SK-N-SH (cell line): ENCODE data around the gene IFI6. TPM values are rescaled to one million over a fixed set of nuclear protein-coding genes. Genes with fewer than 3 reads are reported as not detected.
A peak's percentile ranks its signal among the peaks of the same experiment; 100 is the strongest.

Experiments
- CTCF ChIA-PET: fragments of 300-600, 350-600 bp; formaldehyde crosslinking; extraction: SDS; loops from one replicate; lab custom pipeline; 2021; lab: Yijun Ruan, JAX
- POLR2A ChIA-PET: fragments of 350-600 bp; sonication (Branson Sonifier 250); formaldehyde crosslinking; extraction: SDS; loops from one replicate; lab custom pipeline; 2020; ENCODE audit warnings: antibody characterized with exemption, inconsistent platforms; lab: Yijun Ruan, JAX
- DNase-seq: peaks from one replicate; pipeline ENCODE4 v3.0.0; 2012
- H2AFZ ChIP-seq: fragments of 200-600 bp; sonication (generic); 2 replicates; pipeline ENCODE4 v1.8.1; 2016; ENCODE audit warnings: antibody characterized with exemption, mild to moderate bottlenecking, low read depth
- H3F3A ChIP-seq: fragments of 200-600 bp; sonication (generic); replicated peaks from 2 replicates; pipeline ENCODE3; 2016; ENCODE audit warnings: antibody characterized with exemption, mild to moderate bottlenecking; ENCODE audit not compliant: insufficient read depth
- H3K27ac ChIP-seq, 2 experiments: fragments of 200-500 bp in 1 of 2; fragments of 200-600 bp in 1 of 2; sonication (Bioruptor generic) in 1 of 2; sonication (generic), shearing (Covaris generic) in 1 of 2; 2 replicates each; pipeline versions ENCODE4 v1.5.1 to v1.6.1; 2014 to 2016; ENCODE audit warnings: low read depth in 2 of 2, inconsistent platforms in 1 of 2, low read length in 1 of 2, mild to moderate bottlenecking in 1 of 2, mixed read lengths in 1 of 2
- H3K27me3 ChIP-seq: fragments of 200-600 bp; sonication (generic), shearing (Covaris generic); 2 replicates; pipeline ENCODE4 v1.6.1; 2016; ENCODE audit warnings: mixed run types; ENCODE audit not compliant: insufficient read depth
- H3K36me3 ChIP-seq, 2 experiments: fragments of 200-500 bp in 1 of 2; fragments of 200-600 bp in 1 of 2; sonication (Bioruptor generic) in 1 of 2; sonication (generic) in 1 of 2; replicated peaks in 1 of 2; 2 replicates each; pipeline versions ENCODE3 to v1.5.1; 2014 to 2016; ENCODE audit warnings: low read length in 1 of 2, mild to moderate bottlenecking in 1 of 2; ENCODE audit not compliant: insufficient read depth in 2 of 2, control insufficient read depth in 1 of 2
- H3K4me1 ChIP-seq, 2 experiments: fragments of 200-500 bp in 1 of 2; fragments of 200-600 bp in 1 of 2; sonication (Bioruptor generic) in 1 of 2; sonication (generic), shearing (Covaris generic) in 1 of 2; 2 replicates each; pipeline versions ENCODE4 v1.5.1 to v1.6.1; 2014 to 2016; ENCODE audit warnings: low read depth in 1 of 2, low read length in 1 of 2, mixed run types in 1 of 2; ENCODE audit not compliant: insufficient read depth in 2 of 2, control insufficient read depth in 1 of 2
- H3K4me2 ChIP-seq: fragments of 200-600 bp; sonication (generic), shearing (Covaris generic); 2 replicates; pipeline ENCODE4 v1.6.1; 2017; ENCODE audit warnings: mixed run types
- H3K4me3 ChIP-seq, 2 experiments: fragments of 200-500 bp in 1 of 2; fragments of 200-600 bp in 1 of 2; sonication (Bioruptor generic) in 1 of 2; sonication (generic), shearing (Covaris generic) in 1 of 2; 2 replicates each; pipeline versions ENCODE4 v1.5.1 to v1.8.1; 2014 to 2016; ENCODE audit warnings: low read depth in 2 of 2, inconsistent platforms in 1 of 2, low read length in 1 of 2, mild to moderate bottlenecking in 1 of 2, mixed read lengths in 1 of 2, moderate library complexity in 1 of 2
- H3K79me2 ChIP-seq: fragments of 200-600 bp; sonication (generic); 2 replicates; pipeline ENCODE4 v1.8.1; 2017; ENCODE audit warnings: mild to moderate bottlenecking; ENCODE audit not compliant: insufficient read depth
- H3K9ac ChIP-seq: fragments of 200-600 bp; sonication (generic); 2 replicates; pipeline ENCODE4 v1.6.1; 2017; ENCODE audit warnings: mixed run types
- H3K9me2 ChIP-seq: fragments of 200-600 bp; sonication (generic); 2 replicates; pipeline ENCODE4 v1.6.1; 2017; ENCODE audit warnings: mixed run types
- H3K9me3 ChIP-seq: fragments of 200-600 bp; sonication (generic); 2 replicates; pipeline ENCODE4 v1.6.1; 2017; ENCODE audit warnings: mixed run types, mild to moderate bottlenecking, moderate library complexity
- H4K20me1 ChIP-seq: fragments of 200-600 bp; sonication (generic); 2 replicates; pipeline ENCODE4 v1.6.1; 2017; ENCODE audit warnings: mild to moderate bottlenecking, mixed run types; ENCODE audit not compliant: insufficient read depth
- CHD2 ChIP-seq: fragments of 150-350 bp; IDR thresholded peaks from 2 replicates; pipeline ENCODE4 v1.6.1; 2018; ENCODE audit warnings: low read length; ENCODE audit not compliant: partially characterized antibody
- IRF3 ChIP-seq: fragments of 150-350 bp; IDR thresholded peaks from 2 replicates; pipeline ENCODE4 v1.6.1; 2016; ENCODE audit warnings: mild to moderate bottlenecking, low read depth, low read length
- JUND ChIP-seq: IDR thresholded peaks from 2 replicates; pipeline ENCODE4 v1.4.0; 2012
- NFIC ChIP-seq: IDR thresholded peaks from 2 replicates; pipeline ENCODE4 v1.4.0; 2012; ENCODE audit warnings: borderline replicate concordance
- RAD21 ChIP-seq: IDR thresholded peaks from 2 replicates; pipeline ENCODE4 v1.6.1; 2012; ENCODE audit warnings: mild to moderate bottlenecking, low read length
- RCOR1 ChIP-seq: fragments of 150-350 bp; IDR thresholded peaks from 2 replicates; pipeline ENCODE4 v1.6.1; 2017; ENCODE audit warnings: antibody characterized with exemption, low read length
- SIN3A ChIP-seq: IDR thresholded peaks from 2 replicates; pipeline ENCODE4 v1.6.1; 2012; ENCODE audit warnings: low read depth, mild to moderate bottlenecking, low read length, moderate library complexity, borderline replicate concordance
- TAF1 ChIP-seq: IDR thresholded peaks from 2 replicates; pipeline ENCODE4 v1.6.1; 2012; ENCODE audit warnings: low read depth, mild to moderate bottlenecking, low read length, moderate library complexity, borderline replicate concordance
- USF1 ChIP-seq: IDR thresholded peaks from 2 replicates; pipeline ENCODE4 v1.4.0; 2012; ENCODE audit warnings: low read depth, borderline replicate concordance
- WGBS: methylation state at CpG from one replicate; pipeline ENCODE4 v1.1.6; 2017; ENCODE audit warnings: low lambda C conversion rate; 5-methylcytosine and 5-hydroxymethylcytosine counted together
- polyA plus RNA-seq, 3 experiments: library from polyadenylated mRNA; depleted of rRNA; stranded (reverse); fragments of >200 nt; gene quantifications; 2 replicates each; pipeline ENCODE4 v1.2.3, GENCODE V29; 2012
- TF ChIP-seq, protein P1 (sequence below): IDR thresholded peaks from 2 replicates; pipeline ENCODE4 v1.4.0; 2012; ENCODE audit warnings: low read depth

IFI6 gene
- polyA plus RNA-seq, 1 of the 3 experiments (the other 2 are of a cell fraction), result 35.6 TPM

- Histone ChIP-seq H3K79me2 (no peaks in the 10 kb centered on the region), H4K20me1 (no peaks in the 10 kb centered on the region)
- no peak for TF ChIP-seq TAF1
- 0 out of 2 replicates have a peak, but pooled peaks have one; percentile 21 for TF ChIP-seq JUND
- no peak for TF ChIP-seq CHD2
- peak; percentile 13; the same call in 1 of the 2 replicates for TF ChIP-seq NFIC
- peak; percentile 4; the same call in 1 of the 2 replicates for TF ChIP-seq USF1
- TF ChIP-seq, protein P1, sequence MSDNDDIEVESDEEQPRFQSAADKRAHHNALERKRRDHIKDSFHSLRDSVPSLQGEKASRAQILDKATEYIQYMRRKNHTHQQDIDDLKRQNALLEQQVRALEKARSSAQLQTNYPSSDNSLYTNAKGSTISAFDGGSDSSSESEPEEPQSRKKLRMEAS, result peak; percentile 46; the same call in 1 of the 2 replicates
- TF ChIP-seq, all 33 proteins: peak for 4
- H2AFZ ChIP-seq, result no peak overlapping the region
- no peaks in the 10 kb centered on the region for H3K27me3 ChIP-seq
- CTCF ChIA-PET, result interaction anchor here (0.6 to 2.7 kb wide), 4 partner anchors 8 to 293 kb away, joined by 3 to 10 read pairs (median 4); no protein-coding TSS in a partner anchor
- H3K4me3 ChIP-seq, result no peak overlapping the region
- POLR2A ChIA-PET, result no interaction called here
- WGBS, result 64% methylated on average over 7 of the region's 7 CpGs
- no peaks in the 10 kb centered on the region for H3K36me3 ChIP-seq
- no peak overlapping the region for H3K4me2 ChIP-seq
- peaks cover 7% of the 10 kb centered on the region in 2 experiments; a peak in 2 of 4 replicates for H3K4me1 ChIP-seq
- no peaks in the 10 kb centered on the region for H3K9me3 ChIP-seq
- no peak for DNase-seq
- H3K9ac ChIP-seq, result no peak overlapping the region
- no peak overlapping the region for H3K27ac ChIP-seq
- peaks cover 6% of the 10 kb centered on the region for H3F3A ChIP-seq
- no peaks in the 10 kb centered on the region for H3K9me2 ChIP-seq
Observed at GRCh38 chr1:27650539-27651175, 21.3 kb downstream of the IFI6 start.

GRCh38 chr1:27650171-27650538 is 21.8 kb downstream of the IFI6 start:
- Histone ChIP-seq H3K9me3 (no peaks in the 10 kb centered on the region), H3F3A (peaks cover 2% of the 10 kb centered on the region), H3K36me3 (no peaks in the 10 kb centered on the region), H3K9me2 (no peaks in the 10 kb centered on the region), H3K4me3 (no peak overlapping the region), H3K79me2 (no peaks in the 10 kb centered on the region), H2AFZ (no peak overlapping the region), H3K27ac (no peak overlapping the region), H4K20me1 (no peaks in the 10 kb centered on the region), H3K9ac (no peak overlapping the region), H3K27me3 (no peaks in the 10 kb centered on the region), H3K4me1 (peaks cover 6 to 7% of the 10 kb centered on the region in 2 experiments; a peak in 2 of 4 replicates), H3K4me2 (no peak overlapping the region)
- CTCF ChIA-PET, result interaction anchor here (0.6 to 3.0 kb wide), 6 partner anchors 9 to 323 kb away, joined by 3 to 13 read pairs (median 4); no protein-coding TSS in a partner anchor
- 94% methylated on average over 1 of the region's 1 CpG for WGBS
- DNase-seq, result no peak
- POLR2A ChIA-PET, result no interaction called here
- TF ChIP-seq NFIC, result no peak
- TF ChIP-seq SIN3A, result no peak
- no peak for TF ChIP-seq RAD21
- TF ChIP-seq, protein P1, result no peak
- TF ChIP-seq RCOR1, result no peak
- TF ChIP-seq IRF3, result no peak
